HG03095 (cell line): Measurements from ENCODE around the gene SRI.
A peak's percentile ranks its signal among the peaks of the same experiment; 100 is the strongest.
"Not testable (repeated sequence)": the region's sequence is repeated elsewhere in the genome, so short reads cannot be mapped to it uniquely, and the experiment has no call there.

Source experiments
- ATAC-seq: cut with Tn5 transposase; IDR thresholded peaks from one replicate; pipeline ENCODE4 v1.9.1; 2021; ENCODE audit warnings: moderate library complexity; ENCODE audit not compliant: unreplicated experiment

Gene SRI, protein sequence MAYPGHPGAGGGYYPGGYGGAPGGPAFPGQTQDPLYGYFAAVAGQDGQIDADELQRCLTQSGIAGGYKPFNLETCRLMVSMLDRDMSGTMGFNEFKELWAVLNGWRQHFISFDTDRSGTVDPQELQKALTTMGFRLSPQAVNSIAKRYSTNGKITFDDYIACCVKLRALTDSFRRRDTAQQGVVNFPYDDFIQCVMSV

DNA sequence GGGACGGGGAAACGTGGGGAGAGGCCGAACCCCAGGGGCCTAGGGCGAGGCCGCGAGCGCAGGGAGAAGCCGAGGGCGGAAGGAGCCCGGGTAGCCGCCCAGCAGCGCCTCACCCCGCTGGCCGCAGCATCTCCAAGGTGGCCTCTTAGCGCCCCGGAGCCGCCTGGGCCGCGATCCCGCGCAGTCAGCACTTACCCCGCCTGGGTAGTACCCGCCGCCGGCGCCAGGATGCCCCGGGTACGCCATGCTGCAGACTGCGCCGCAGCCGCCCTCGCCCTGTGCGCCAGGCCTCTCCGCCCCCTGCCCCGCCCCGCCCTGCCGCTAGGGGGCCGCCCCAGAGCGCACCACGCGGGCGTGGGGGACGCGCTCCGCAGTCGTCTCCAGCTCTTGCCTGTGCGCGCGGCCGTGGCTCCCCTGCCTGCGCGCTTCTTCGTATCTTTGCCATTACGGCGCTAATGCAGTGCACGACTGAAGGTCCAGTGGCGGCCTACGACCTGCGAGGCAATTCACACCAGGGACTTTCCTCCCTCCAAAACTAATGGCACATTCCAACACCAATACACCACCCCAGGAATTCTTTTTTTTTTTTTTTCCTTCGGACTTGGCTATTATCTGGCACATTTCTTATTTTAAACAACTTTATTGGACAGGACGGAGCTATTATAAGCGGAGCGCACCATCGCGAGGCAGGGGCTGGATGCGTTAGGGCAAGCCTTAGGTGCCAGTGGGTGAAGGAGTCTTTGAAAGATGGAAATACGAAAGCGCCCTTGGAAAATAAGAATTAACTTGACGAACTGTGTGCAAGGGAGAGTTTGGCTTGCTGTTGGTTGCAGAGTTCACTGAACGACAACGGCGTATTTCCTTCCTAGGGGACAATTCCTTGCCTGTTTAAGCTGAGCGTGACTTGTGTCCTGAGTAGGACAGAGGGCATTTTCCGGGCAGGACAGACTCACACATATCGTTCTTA lies at the start of gene SRI:
Gene SRI, minus strand, starts transcription at position 258 of the 967 bp plus-strand sequence. Its CDS starts 12 bp downstream, at position 246.
- peak; percentile 64 for ATAC-seq

DNA sequence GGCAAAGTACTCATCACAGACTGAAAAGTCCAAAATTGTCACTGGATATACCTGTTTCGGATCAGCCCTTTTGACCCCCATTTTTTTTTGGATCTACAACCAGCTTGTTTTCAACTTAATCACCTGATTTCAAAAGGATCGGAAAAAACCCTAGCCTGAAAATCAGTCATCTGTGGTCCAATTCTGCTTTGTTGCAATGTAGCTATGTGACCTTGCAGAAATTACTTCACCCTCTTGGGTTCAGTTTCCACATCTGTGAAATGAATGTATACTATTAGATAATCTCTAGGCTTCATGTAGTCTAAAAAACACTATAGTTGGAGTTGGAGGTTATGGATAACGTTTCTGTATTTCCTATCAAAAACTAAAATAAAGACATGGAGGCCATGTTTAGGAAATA lies 49.7 kb upstream of the SRI start:
- ATAC-seq = no peak

DNA sequence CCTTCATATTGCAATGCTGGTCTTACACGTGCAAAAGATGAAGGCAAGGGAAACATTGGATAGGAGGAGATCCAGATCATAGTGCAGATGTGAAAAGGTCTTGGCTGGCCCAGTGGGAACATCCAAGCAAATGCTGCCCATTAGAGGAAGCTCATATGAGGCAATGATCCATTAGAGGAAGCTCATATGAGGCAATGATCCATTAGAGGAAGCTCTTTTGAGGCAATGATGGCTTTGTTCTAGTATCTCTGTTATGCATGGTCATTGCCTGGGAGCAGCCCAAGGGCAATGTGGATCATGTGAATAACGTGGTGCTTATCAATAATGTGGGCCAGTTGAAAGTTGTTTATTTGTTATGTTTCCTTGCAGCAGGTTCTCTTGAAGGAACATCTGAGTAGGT lies 49.0 kb upstream of the SRI start:
- no peak for ATAC-seq

DNA sequence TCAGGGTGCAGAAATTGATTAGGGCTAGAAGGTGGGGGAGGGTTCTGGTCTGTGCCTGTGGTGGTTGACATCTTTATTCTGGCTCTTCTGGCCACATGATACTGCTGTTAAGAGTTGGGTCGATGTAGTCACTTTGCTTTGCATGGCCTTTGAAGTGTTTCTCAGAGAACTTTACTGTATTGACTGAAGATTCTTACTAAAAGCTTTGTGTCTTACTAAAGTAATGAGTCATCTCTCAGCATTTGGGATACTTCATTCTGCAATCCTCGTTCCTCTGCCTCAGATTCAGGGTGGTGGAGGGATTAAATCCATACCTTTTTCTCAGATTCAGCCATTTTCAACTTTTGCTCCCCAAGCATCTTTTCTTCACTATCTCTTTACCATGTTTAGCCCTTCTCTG lies 48.2 kb upstream of the SRI start:
- ATAC-seq = no peak

DNA sequence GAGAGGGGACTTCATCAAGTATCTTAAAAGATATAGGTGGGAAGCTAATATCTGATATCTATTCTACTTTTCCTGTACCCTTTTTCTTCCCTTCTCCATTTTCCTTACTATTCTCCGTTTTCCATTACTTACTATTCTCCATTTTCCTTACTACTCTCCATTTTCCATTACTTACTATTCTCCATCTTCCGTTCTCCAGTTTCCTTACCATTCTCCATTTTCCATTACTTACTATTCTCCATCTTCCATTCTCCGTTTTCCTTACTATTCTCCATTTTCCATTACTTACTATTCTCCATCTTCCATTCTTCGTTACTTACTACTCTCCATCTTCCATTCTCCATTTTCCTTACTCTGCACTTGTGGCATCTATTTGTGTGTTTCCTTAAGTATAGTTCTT lies 47.6 kb upstream of the SRI start:
- no peak for ATAC-seq

DNA sequence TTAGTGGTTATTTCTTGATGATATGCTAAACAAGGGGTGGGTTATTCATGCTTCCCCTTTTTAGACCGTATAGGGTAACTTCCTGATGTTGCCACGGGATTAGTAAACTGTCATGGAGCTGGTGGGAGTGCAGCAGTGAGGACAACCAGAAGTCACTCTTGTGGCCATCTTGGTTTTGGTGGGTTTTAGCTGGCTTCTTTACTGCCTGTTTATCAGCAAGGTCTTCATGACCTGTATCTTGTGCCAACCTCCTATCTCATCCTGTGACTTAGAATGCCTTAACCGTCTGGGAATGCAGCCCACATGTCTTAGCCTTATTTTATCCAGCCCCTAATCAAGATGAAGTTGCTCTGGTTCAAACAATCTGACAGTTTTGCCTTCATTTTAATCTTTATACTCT lies 45.1 kb upstream of the SRI start:
- ATAC-seq = not testable (repeated sequence)

GRCh38 chr7:88262562-88262961 lies 42.7 kb upstream of the SRI start:
- no peak for ATAC-seq

GRCh38 chr7:88260719-88261118 lies 40.9 kb upstream of the SRI start:
- no peak for ATAC-seq

DNA sequence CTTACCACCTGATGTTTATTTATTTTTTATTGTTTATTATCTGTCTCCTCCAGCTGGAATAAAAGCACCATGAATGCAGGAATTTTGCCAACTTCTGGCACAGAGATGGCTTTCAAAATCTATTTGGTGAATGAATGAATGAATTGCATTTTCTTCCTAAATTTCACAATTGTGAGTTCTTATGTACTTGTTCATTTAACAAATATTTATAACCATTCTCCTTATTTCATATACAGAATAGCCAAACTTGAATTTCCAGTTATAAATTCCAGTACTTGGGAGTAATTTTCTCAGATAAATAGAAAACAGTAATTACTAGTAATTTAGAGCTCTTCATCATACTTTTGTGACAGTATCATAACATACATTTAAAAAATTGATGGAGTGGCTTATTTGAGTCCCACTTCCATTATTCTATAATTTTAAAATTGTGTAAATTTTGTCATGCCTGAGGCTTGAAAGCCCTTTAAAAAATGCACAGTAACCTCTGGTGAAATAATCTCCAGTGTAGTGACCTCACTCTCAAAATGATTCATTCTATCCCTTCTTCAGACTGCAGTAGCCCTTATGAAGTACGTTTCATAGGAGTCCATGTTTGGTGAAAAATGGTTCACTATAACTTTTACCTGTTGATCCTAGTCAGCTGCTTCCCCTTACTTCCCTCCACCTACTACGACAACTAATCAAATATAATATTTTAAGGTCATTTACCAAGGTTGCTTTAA lies 40.0 kb upstream of the SRI start:
- ATAC-seq = no peak

- not testable (repeated sequence) for ATAC-seq
These were observed 38.5 kb upstream of the SRI start for GRCh38 chr7:88258296-88258695.

DNA sequence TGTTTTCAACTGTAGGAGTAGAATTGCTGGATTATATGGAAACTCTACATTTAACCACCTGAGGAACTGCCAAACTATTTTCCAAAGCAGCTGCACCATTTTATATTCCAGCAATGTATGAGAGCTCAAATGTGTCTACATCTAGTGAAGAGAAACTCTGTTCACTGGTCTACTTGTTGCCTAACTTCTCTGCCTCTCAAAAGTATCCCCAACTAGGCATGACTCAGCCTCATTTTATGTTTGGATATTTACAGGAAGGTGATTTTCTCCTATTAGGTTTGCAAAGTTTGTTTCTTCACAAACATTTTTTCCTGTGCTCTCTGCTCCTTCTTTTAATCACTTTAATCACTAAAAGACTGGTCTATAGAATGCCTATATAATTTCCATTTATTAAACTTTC lies 37.1 kb upstream of the SRI start:
- no peak for ATAC-seq

- no peak for ATAC-seq
These were observed 35.0 kb upstream of the SRI start for GRCh38 chr7:88254721-88255424.

DNA sequence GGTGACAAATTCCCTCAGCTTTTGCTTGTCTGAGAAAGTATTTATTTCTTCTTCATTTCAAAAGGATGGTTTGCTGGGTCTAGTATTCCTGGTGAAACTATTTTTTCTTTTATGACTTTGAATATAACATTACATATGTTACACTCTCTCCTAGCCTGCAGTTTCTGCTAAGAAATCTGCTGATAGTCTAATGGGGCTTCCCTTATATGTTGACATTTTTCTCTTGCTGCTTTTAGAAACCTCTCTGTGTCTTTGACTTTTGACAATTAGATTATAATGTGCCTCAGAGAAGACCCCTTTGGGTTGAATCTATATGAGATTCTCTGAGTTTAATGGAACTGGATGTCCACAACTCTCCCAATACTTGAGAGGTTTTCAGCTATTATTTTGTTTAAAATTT lies 33.8 kb upstream of the SRI start:
- ATAC-seq = no peak

DNA sequence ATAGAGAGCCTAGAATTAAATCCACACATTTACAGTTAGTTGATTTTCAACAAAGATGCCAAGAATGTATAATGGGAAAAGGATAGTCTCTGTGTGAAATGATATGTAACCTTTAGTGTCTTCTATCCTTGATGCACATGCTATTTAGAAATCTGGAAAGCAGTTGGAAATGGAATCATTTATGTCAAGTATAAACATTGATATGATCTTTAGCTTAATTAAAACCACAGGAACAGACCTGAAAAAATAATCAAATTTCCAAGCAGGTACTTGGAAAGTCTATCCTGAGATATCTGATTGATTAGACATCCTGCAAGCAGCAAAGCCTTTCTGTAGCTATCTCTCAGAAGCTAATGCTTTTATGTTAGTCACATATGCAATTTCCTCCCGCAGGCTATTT lies 24.4 kb upstream of the SRI start:
- no peak for ATAC-seq

- ATAC-seq = peak; percentile 67
These were observed 23.6 kb upstream of the SRI start for GRCh38 chr7:88243345-88243909.

DNA sequence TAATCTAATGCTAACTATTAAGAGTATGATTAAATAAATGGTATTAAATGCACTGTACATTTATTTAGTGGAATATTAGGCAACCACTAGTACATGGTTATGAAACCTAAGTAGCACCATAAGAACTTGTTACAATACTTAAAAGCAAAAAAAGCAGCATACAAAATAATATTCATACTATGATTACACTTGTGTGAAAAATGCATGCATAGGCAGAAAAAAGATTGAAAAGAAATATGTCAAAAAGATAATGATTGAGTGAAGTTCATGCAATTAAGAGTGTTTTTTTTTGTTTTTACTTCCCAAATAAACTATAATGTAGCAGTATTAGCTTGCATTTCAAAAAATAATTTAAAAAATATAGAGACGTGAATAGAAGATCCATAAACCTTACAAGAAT lies 20.0 kb upstream of the SRI start:
- no peak for ATAC-seq

GRCh38 chr7:88233828-88234227 lies 14.0 kb upstream of the SRI start:
- no peak for ATAC-seq

DNA sequence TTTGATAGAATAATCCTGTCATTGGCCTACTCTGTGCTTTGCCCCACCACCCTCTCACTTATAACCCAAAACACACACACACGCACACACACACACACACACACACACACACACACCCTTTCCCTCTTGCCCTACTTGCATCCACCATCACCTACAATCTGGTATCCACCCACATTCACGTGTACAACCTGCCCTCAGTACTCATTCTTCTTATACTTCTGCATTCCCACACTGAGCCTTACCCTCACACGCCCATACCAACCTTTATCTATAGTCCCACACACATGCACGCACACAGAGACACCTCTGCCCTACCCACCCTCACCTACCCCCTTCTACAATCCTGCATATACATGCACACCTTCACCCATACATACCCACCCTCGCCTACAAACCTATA lies 10.8 kb upstream of the SRI start:
- no peak for ATAC-seq

GRCh38 chr7:88229302-88229995 lies 9.6 kb upstream of the SRI start:
- no peak for ATAC-seq

GRCh38 chr7:88226886-88227516 lies 7.2 kb upstream of the SRI start:
- no peak for ATAC-seq
